ENCODE data around the gene EPB41L4B. TPM values are rescaled to one million over a fixed set of nuclear protein-coding genes. Genes with fewer than 3 reads are reported as not detected.
A peak's percentile ranks its signal among the peaks of the same experiment; 100 is the strongest.

EPB41L4B gene
- total RNA-seq, 2 donors from 2014 or later, result 13.3 to 15.1 TPM

DNA sequence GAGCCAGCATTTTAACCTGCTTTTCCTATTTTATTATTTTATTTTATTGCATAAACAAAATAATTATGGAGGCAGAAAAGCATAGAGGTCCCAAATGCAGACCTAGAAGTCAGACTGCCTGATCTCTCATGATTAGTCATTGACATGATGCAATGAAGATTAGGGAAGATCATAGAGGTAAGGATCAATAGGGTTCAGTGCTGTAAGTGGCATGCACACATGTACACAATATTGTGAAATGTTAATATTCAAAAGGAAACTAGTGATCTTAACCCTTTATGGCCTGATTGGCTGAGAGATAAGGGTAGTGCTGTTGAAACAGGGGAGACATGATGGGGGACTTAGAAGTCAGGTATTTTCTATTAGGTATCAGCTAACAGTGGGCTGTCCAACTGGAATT, 152.7 kb downstream of the EPB41L4B start:
- H3K27ac ChIP-seq, result no peak overlapping the region
- no peaks in the 10 kb centered on the region for H3K9me3 ChIP-seq
- intact Hi-C loops (cut with DNase I), result no loop called here
- no peak overlapping the region for H3K4me3 ChIP-seq
- H3K4me1 ChIP-seq (replicated peaks), result no peaks in the 10 kb centered on the region
- TF ChIP-seq POLR2AphosphoS5 (IDR thresholded peaks at IDR 0.05) (no peak), POLR2A (IDR thresholded peaks at IDR 0.05) (no peak)
- TF ChIP-seq, protein P1, sequence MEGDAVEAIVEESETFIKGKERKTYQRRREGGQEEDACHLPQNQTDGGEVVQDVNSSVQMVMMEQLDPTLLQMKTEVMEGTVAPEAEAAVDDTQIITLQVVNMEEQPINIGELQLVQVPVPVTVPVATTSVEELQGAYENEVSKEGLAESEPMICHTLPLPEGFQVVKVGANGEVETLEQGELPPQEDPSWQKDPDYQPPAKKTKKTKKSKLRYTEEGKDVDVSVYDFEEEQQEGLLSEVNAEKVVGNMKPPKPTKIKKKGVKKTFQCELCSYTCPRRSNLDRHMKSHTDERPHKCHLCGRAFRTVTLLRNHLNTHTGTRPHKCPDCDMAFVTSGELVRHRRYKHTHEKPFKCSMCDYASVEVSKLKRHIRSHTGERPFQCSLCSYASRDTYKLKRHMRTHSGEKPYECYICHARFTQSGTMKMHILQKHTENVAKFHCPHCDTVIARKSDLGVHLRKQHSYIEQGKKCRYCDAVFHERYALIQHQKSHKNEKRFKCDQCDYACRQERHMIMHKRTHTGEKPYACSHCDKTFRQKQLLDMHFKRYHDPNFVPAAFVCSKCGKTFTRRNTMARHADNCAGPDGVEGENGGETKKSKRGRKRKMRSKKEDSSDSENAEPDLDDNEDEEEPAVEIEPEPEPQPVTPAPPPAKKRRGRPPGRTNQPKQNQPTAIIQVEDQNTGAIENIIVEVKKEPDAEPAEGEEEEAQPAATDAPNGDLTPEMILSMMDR (IDR thresholded peaks at IDR 0.05), result no peak
- H3K36me3 ChIP-seq, result no peaks in the 10 kb centered on the region
- no peak for DNase-seq (ENCODE audit: low spot score)
- no peaks in the 10 kb centered on the region for H3K27me3 ChIP-seq (replicated peaks; ENCODE audit: insufficient read depth)

DNA sequence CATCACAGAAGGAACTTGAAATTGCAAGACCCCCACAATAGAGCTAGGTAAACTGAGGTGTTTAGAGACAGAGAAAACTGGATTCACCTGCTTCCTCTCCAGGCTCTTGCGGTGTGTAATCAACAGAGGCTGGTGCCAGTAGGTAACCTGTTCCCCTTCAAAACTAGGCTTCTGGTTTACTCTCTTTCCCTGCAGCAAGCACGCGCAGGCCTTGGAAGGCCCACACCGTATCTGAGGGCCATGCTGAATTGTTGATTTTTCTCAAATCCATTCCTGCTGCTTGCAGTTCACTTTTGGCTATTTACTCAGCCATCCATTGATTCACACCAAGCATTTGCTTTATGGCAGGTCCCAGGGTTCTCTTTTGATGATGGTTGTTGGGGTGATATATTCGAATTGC, 153.1 kb downstream of the EPB41L4B start:
- intact Hi-C loops (cut with DNase I), result no loop called here
- no peaks in the 10 kb centered on the region for H3K27me3 ChIP-seq (replicated peaks; ENCODE audit: insufficient read depth)
- H3K27ac ChIP-seq, result no peak overlapping the region
- DNase-seq (ENCODE audit: low spot score), result no peak
- WGBS, result 87% methylated on average over 5 of the region's 5 CpGs
- no peaks in the 10 kb centered on the region for H3K36me3 ChIP-seq
- no peaks in the 10 kb centered on the region for H3K4me1 ChIP-seq (replicated peaks)
- TF ChIP-seq POLR2A (IDR thresholded peaks at IDR 0.05) (no peak), POLR2AphosphoS5 (IDR thresholded peaks at IDR 0.05) (no peak)
- TF ChIP-seq, protein P1 (IDR thresholded peaks at IDR 0.05), result no peak
- no peaks in the 10 kb centered on the region for H3K9me3 ChIP-seq
- H3K4me3 ChIP-seq, result no peak overlapping the region

DNA sequence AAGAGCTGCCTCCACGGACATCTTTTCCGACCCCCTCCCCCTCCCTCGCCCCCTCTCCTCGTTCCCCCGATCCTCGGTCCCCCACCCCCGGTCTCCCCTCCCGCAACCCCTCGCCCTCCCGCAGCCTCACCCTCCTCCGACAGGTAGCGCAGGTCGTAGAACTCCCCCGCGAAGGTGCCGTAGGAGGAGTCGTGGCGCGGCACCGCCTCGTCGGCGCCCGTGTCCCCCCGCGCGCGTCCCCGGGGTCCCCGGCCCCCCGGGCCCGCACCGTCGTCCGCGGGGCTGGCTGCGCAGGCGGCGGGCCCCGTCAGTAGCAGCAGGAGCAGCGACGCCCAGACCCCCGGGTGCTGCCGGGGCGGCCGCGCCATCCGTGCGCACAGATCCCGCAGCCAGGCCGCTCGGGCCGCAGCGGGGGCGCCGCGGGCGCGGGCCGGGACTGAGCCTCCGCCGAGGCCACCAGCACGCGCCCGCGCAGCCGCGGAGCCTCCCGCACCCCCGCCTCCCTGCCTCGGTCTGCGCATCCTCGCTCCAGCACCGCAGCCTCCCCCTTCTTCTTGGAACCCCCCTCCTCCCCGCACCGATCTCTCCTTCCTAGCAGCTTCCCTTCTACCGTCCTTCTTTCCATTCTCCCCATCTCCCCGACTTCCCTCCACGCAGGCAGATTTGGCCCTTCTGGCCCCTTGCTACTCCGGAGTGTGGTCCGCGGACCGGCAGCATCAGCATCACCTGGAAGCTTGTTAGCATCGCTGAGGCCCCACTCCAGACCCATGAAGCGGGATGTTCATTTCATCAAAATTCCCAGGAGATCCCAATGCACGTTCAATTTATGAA, 153.9 kb downstream of the EPB41L4B start, which contains the start of gene FRRS1L:
Gene FRRS1L (minus strand): TSS at position 479 of the 831 bp plus-strand sequence. CDS start 111 bp downstream, at position 368.
- intact Hi-C loops (cut with DNase I), result no loop called here
- no peaks in the 10 kb centered on the region for H3K36me3 ChIP-seq
- no peak within 1 kb of the TSS for H3K27ac ChIP-seq
- H3K4me3 ChIP-seq, result peak within 1 kb of the TSS; percentile 34 to 41
- H3K27me3 ChIP-seq (replicated peaks; ENCODE audit: insufficient read depth), result no peaks in the 10 kb centered on the region
- TF ChIP-seq, protein P1 (IDR thresholded peaks at IDR 0.05), result no peak
- TF ChIP-seq POLR2A (IDR thresholded peaks at IDR 0.05) (no peak), POLR2AphosphoS5 (IDR thresholded peaks at IDR 0.05) (no peak)
- 4% methylated on average over 69 of the region's 86 CpGs for WGBS
- H3K4me1 ChIP-seq (replicated peaks), result no peaks in the 10 kb centered on the region
- no peak for DNase-seq (ENCODE audit: low spot score)
- H3K9me3 ChIP-seq, result no peaks in the 10 kb centered on the region

DNA sequence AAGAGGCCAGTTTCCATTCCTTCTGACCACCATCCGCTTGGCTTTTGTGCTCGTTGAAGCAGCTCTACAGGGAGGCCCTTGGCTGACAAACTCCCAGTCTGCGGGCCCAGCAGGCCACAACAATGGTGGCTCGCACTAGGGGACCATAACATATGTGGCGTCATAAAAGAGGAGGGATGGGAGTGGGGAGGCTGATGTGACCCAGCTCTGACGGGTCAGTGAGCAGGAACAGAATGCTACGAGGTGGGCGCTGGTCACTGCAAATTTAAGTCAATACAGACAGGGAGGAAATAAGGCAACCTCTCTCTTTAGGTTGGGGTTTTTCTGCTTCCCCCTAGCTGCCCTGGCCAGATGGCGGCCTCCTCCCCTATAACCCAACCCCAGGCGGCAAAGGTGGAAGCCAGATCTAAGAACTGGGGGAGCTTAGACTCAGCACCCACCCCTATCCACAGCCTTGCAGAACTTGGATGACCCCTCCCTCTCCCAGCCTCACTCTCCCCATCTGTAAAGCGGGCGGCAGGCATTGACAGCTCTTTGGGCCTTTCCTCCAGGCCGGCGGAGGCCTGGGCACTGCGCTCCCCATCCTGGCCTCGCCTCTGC, 154.6 kb downstream of the EPB41L4B start:
- H3K4me3 ChIP-seq, result peak overlapping the region; percentile 34 to 41
- WGBS, result 75% methylated on average over 16 of the region's 16 CpGs
- intact Hi-C loops (cut with DNase I), result no loop called here

More for the DNA sequence above, 154.6 kb downstream of the EPB41L4B start:
- DNase-seq (ENCODE audit: low spot score), result no peak
- Histone ChIP-seq H3K27ac (no peak overlapping the region), H3K4me1 (replicated peaks) (no peaks in the 10 kb centered on the region), H3K27me3 (replicated peaks; ENCODE audit: insufficient read depth) (no peaks in the 10 kb centered on the region), H3K9me3 (no peaks in the 10 kb centered on the region), H3K36me3 (no peaks in the 10 kb centered on the region)
- TF ChIP-seq POLR2A (IDR thresholded peaks at IDR 0.05) (no peak), POLR2AphosphoS5 (IDR thresholded peaks at IDR 0.05) (no peak)
- TF ChIP-seq, protein P1 (IDR thresholded peaks at IDR 0.05), result no peak
